ENCODE measurements around the gene SFMBT1. TPM values are rescaled to one million over a fixed set of nuclear protein-coding genes. Genes with fewer than 3 reads are reported as not detected.

The SFMBT1 gene
- total RNA-seq, 1 donor, result 3.9 TPM

DNA sequence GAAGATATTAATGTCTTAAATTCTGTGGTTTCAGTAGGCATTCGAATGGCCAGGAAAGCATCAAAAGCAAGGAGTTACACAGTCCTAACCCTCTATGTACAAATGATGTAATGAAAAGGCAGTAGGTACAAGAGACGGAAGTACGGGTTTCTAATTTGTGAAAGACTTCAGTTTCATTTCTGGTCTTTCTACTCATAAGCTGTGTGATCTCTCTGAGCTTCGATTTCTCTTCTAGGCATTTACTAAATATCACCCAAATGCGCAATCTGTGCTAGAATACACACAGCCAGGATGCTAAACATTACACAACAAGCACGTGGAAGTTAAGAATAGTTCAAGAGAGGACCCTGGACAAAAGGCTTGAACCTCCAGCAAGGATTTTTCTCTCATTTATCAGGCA, 130.6 kb downstream of the SFMBT1 start:
- TF ChIP-seq, protein P1, sequence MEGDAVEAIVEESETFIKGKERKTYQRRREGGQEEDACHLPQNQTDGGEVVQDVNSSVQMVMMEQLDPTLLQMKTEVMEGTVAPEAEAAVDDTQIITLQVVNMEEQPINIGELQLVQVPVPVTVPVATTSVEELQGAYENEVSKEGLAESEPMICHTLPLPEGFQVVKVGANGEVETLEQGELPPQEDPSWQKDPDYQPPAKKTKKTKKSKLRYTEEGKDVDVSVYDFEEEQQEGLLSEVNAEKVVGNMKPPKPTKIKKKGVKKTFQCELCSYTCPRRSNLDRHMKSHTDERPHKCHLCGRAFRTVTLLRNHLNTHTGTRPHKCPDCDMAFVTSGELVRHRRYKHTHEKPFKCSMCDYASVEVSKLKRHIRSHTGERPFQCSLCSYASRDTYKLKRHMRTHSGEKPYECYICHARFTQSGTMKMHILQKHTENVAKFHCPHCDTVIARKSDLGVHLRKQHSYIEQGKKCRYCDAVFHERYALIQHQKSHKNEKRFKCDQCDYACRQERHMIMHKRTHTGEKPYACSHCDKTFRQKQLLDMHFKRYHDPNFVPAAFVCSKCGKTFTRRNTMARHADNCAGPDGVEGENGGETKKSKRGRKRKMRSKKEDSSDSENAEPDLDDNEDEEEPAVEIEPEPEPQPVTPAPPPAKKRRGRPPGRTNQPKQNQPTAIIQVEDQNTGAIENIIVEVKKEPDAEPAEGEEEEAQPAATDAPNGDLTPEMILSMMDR (IDR thresholded peaks at IDR 0.05; ENCODE audit: insufficient read depth, low read depth, low read length), result no peak
- no peak for DNase-seq (ENCODE audit: low read depth)
- H3K4me3 ChIP-seq (ENCODE audit: low read depth, low read length), result no peak overlapping the region

DNA sequence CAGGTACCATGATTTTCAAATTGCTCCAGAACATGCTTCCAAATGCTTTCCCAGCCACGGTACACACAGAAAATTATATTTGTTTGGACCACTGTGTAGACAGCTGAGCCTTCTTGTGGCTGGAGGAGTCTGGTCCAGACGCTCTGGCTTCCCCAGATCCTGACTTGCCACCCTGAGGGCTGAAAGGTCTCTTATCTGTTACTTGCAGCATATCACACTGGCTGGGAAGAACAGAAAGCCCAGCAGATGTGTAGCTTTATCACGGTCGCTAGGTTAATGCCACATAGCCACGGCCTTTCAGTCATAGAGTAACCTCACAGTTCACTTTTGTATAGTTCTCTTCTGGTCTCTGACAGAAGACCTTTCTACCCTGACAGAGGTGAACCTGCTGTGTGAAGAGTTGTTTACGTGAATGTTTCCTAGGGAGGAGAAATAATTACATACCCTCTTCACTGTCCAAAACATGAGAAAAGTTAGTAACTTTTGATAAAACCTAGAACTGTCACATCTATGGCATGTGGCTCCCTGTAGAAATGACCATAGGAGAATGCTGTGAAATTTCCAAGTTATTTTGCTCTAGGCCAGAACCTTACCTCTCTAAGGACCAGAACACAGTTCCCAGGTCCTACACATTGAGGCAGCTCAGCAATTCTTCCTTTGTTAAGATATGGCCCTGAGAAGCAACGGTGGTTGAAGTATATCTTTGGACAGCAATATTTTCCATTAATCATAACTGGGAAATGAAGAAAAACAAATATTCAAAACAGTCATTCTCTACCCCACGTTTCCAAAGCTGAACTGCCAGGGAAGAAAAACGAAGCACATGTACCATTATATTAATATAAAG, 132.8 kb downstream of the SFMBT1 start:
- DNase-seq (ENCODE audit: low read depth), result no peak
- no peak overlapping the region for H3K4me3 ChIP-seq (ENCODE audit: low read depth, low read length)
- TF ChIP-seq, protein P1 (IDR thresholded peaks at IDR 0.05; ENCODE audit: insufficient read depth, low read depth, low read length), result no peak

GRCh38 chr3:52910823-52911222, 135.1 kb downstream of the SFMBT1 start:
- no peak for DNase-seq (ENCODE audit: low read depth)
- no peak overlapping the region for H3K4me3 ChIP-seq (ENCODE audit: low read depth, low read length)
- TF ChIP-seq, protein P1 (IDR thresholded peaks at IDR 0.05; ENCODE audit: insufficient read depth, low read depth, low read length), result no peak

DNA sequence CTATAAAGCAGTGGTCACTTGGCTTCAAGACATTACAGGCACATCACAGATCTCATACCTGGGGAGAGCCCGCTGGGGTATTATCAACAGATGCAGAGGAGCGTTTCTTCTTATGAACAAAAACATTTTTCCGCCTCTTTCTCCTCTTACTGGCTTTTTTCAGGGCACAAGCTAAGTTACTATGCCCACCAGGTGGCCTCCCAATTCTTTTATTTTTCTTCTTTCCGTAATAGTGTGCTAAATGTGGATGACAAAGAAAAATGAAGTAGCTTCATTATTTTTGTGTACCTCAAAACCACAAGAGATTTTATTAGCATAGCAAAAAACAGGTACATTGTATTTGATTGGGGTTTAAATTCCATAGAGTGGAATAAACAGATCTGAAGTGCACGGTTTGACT, 138.4 kb downstream of the SFMBT1 start:
- no peak overlapping the region for H3K4me3 ChIP-seq (ENCODE audit: low read depth, low read length)
- no peak for DNase-seq (ENCODE audit: low read depth)
- TF ChIP-seq, protein P1 (IDR thresholded peaks at IDR 0.05; ENCODE audit: insufficient read depth, low read depth, low read length), result no peak

- DNase-seq (ENCODE audit: low read depth), result no peak
- TF ChIP-seq, protein P1 (IDR thresholded peaks at IDR 0.05; ENCODE audit: insufficient read depth, low read depth, low read length), result no peak
- H3K4me3 ChIP-seq (ENCODE audit: low read depth, low read length), result no peak overlapping the region
Observed at GRCh38 chr3:52904552-52904951, 141.3 kb downstream of the SFMBT1 start.

DNA sequence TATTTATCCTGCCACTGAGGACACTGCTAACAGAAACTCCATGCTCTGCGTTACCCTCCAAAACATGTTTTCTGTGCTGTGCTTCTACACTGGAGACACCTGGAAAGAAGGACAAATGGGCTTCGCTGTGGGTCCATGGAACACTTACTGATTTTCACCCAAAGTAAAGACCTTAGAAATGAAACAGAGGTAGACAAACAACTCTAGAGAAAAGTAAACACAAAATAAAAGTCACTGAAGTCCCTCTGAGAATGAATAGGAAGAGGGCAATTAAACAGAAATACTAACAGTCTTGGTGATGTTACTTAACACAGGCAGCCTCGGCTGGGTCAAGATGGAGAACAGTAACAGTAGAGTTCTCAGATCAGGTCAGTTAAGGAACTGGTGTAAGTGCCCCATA, 141.9 kb downstream of the SFMBT1 start:
- TF ChIP-seq, protein P1 (IDR thresholded peaks at IDR 0.05; ENCODE audit: insufficient read depth, low read depth, low read length), result no peak
- no peak overlapping the region for H3K4me3 ChIP-seq (ENCODE audit: low read depth, low read length)
- no peak for DNase-seq (ENCODE audit: low read depth)
